PFSK-1 (cell line): ENCODE measurements around the gene MAGI1.

Experiments used
- FOXP2 ChIP-seq: optimal IDR thresholded peaks from 2 replicates; pipeline ENCODE3; 2011; ENCODE audit warnings: borderline replicate concordance, control low read depth, inconsistent platforms; ENCODE audit not compliant: insufficient read depth; ENCODE audit errors: extremely low read length, extremely low read depth
- POLR2AphosphoS5 ChIP-seq: IDR thresholded peaks from 2 replicates; pipeline ENCODE4 v1.6.1; 2012; ENCODE audit warnings: low read depth, mild to moderate bottlenecking, control low read depth, low read length, moderate library complexity
- SIN3A ChIP-seq: IDR thresholded peaks from 2 replicates; pipeline ENCODE4 v1.6.1; 2012; ENCODE audit warnings: mild to moderate bottlenecking, low read length, moderate library complexity, borderline replicate concordance; ENCODE audit not compliant: insufficient read depth
- TAF1 ChIP-seq: IDR thresholded peaks from 2 replicates; pipeline ENCODE4 v1.6.1; 2012; ENCODE audit warnings: low read length, control low read depth, borderline replicate concordance; ENCODE audit not compliant: insufficient read depth
- TF ChIP-seq, protein P1 (sequence below), 2 experiments: IDR thresholded peaks; 2 replicates each; pipeline versions ENCODE4 v1.6.1 to v1.8.0; 2011 to 2012; ENCODE audit warnings: low read depth in 2 of 2, low read length in 2 of 2, control low read depth in 1 of 2, inconsistent platforms in 1 of 2, mild to moderate bottlenecking in 1 of 2, moderate library complexity in 1 of 2; ENCODE audit not compliant: insufficient read depth in 1 of 2

The MAGI1 gene

DNA sequence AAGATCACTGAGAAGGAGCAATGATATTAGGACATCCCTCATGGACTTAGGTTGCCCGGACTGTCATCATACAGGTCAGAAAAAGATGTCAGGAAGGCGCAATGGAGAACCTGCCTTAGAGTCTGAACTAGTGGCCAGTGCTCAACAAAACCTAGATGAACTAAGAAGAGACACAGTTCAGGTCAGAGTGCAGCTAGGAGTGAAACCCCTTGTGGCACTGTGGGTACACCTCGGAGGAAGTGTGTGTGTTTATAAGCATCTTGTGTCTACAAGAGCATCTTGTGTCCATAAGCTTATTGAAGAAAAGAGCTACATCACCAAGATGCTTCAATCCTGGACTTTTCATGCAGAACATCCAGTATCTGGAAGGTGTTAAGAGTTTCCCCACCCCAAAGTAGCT is 315.7 kb downstream of the MAGI1 start:
- TF ChIP-seq SIN3A (no peak), FOXP2 (no peak), TAF1 (no peak), POLR2AphosphoS5 (no peak)
- TF ChIP-seq, protein P1, sequence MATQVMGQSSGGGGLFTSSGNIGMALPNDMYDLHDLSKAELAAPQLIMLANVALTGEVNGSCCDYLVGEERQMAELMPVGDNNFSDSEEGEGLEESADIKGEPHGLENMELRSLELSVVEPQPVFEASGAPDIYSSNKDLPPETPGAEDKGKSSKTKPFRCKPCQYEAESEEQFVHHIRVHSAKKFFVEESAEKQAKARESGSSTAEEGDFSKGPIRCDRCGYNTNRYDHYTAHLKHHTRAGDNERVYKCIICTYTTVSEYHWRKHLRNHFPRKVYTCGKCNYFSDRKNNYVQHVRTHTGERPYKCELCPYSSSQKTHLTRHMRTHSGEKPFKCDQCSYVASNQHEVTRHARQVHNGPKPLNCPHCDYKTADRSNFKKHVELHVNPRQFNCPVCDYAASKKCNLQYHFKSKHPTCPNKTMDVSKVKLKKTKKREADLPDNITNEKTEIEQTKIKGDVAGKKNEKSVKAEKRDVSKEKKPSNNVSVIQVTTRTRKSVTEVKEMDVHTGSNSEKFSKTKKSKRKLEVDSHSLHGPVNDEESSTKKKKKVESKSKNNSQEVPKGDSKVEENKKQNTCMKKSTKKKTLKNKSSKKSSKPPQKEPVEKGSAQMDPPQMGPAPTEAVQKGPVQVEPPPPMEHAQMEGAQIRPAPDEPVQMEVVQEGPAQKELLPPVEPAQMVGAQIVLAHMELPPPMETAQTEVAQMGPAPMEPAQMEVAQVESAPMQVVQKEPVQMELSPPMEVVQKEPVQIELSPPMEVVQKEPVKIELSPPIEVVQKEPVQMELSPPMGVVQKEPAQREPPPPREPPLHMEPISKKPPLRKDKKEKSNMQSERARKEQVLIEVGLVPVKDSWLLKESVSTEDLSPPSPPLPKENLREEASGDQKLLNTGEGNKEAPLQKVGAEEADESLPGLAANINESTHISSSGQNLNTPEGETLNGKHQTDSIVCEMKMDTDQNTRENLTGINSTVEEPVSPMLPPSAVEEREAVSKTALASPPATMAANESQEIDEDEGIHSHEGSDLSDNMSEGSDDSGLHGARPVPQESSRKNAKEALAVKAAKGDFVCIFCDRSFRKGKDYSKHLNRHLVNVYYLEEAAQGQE (IDR thresholded peaks at IDR 0.05; ENCODE audit: insufficient read depth in 1 of 2, low read depth in 2 of 2, low read length in 2 of 2), result no peak

GRCh38 chr3:65720989-65721737 is 317.6 kb downstream of the MAGI1 start:
- TF ChIP-seq TAF1, result no peak
- no peak for TF ChIP-seq SIN3A
- no peak for TF ChIP-seq FOXP2
- TF ChIP-seq, protein P1 (IDR thresholded peaks at IDR 0.05; ENCODE audit: insufficient read depth in 1 of 2, low read depth in 2 of 2, low read length in 2 of 2), result no peak

DNA sequence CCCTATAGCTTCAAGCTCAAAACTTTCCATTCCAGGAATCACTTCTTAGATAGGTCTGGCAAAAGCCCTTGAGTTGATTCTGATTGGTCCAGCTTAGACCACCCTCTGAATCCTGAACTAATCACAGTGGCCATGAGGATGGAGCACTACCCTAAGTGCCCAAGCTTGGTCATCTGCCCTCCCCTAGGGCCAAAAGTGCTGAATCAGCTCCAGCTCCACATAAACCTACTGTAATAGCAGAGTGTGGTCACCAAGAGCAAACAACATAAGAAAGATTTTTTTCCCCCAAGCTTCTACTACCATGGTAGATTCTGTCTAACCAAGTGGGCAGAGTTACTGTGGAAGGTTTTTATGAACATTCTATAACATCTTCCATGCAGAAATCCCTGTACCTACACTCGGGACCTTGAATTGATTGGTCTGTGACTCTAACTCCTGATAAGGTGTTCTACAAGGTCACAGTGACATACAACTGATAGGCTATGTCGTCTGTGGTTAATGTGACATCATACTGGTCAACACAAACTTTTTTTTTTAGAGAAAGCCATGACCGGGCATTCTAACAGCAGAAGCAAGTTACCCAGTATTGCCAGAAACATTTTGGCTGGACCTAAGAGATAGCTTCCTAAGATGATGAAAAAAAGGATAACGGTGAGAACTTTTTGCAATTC is 320.9 kb downstream of the MAGI1 start:
- TF ChIP-seq POLR2AphosphoS5, result no peak
- TF ChIP-seq FOXP2, result no peak
- no peak for TF ChIP-seq TAF1
- TF ChIP-seq, protein P1 (IDR thresholded peaks at IDR 0.05; ENCODE audit: insufficient read depth in 1 of 2, low read depth in 2 of 2, low read length in 2 of 2), result no peak
- TF ChIP-seq SIN3A, result no peak

GRCh38 chr3:65716071-65716751 is 322.5 kb downstream of the MAGI1 start:
- TF ChIP-seq, protein P1 (IDR thresholded peaks at IDR 0.05; ENCODE audit: insufficient read depth in 1 of 2, low read depth in 2 of 2, low read length in 2 of 2), result no peak
- TF ChIP-seq FOXP2 (no peak), SIN3A (no peak), POLR2AphosphoS5 (no peak), TAF1 (no peak)
